ENCODE measurements around the gene THAP9.
"Not testable (repeated sequence)": the region's sequence is repeated elsewhere in the genome, so short reads cannot be mapped to it uniquely, and the experiment has no call there.

The THAP9 gene, protein sequence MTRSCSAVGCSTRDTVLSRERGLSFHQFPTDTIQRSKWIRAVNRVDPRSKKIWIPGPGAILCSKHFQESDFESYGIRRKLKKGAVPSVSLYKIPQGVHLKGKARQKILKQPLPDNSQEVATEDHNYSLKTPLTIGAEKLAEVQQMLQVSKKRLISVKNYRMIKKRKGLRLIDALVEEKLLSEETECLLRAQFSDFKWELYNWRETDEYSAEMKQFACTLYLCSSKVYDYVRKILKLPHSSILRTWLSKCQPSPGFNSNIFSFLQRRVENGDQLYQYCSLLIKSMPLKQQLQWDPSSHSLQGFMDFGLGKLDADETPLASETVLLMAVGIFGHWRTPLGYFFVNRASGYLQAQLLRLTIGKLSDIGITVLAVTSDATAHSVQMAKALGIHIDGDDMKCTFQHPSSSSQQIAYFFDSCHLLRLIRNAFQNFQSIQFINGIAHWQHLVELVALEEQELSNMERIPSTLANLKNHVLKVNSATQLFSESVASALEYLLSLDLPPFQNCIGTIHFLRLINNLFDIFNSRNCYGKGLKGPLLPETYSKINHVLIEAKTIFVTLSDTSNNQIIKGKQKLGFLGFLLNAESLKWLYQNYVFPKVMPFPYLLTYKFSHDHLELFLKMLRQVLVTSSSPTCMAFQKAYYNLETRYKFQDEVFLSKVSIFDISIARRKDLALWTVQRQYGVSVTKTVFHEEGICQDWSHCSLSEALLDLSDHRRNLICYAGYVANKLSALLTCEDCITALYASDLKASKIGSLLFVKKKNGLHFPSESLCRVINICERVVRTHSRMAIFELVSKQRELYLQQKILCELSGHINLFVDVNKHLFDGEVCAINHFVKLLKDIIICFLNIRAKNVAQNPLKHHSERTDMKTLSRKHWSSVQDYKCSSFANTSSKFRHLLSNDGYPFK

DNA sequence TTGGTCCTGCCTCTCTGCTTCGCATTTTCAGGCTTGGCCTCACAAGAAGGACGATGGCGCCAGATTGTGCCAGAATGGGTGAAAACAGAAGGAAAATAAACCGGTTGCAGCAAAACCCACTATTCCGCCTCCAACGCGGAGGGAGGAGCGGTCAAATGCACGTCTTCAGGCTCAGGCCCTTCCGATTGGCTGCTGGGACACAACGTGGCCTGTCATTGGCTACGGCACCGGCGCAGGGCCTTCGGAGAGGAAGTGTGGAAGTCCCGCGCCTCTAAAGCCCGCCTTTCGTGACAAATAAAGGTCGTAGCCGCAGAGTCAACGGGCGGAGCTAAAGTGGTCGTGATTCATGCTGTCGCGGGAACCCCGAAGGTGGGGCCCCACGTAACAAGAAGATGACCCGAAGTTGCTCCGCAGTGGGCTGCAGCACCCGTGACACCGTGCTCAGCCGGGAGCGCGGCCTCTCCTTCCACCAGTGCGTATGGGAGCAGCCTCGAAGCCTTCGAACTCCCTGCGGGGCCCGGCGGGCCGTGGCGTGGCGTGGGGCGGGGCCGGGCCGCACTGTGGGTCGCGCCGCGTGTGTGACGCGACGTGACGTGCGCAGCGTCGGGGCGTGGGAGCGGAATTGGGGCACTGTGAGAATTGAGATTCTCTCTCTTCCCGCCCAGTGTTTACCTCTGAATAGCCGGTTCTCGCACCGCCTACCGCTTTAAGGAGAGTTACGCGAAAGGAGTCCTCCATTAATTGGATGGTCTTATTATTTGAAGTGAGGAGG lies at the start of gene THAP9:
THAP9 (plus strand) TSS at position 325 of the 772 bp plus-strand sequence; CDS start at position 393, 68 bp downstream.
- DNase-seq (ENCODE audit: low read depth): peak; percentile 99

DNA sequence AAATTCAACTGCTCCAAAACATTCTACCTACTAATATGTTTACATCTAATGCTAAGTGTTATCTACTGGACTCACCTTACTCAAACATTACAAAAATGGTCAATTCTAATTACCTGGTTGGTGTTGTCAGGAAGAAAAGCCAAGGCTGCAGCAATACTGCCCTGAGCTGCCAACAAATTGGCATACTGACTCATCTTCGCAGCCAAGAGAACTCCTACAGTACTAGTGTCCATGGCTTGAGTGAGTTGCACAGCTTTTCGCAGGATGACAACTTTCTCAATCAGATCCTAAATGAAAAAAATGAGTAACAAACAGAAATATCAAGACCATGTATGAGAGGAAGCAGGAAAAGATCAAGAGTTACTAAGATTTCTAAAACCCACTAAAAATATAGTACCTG lies 49.2 kb upstream of the THAP9 start:
- no peak for DNase-seq (ENCODE audit: low read depth)

DNA sequence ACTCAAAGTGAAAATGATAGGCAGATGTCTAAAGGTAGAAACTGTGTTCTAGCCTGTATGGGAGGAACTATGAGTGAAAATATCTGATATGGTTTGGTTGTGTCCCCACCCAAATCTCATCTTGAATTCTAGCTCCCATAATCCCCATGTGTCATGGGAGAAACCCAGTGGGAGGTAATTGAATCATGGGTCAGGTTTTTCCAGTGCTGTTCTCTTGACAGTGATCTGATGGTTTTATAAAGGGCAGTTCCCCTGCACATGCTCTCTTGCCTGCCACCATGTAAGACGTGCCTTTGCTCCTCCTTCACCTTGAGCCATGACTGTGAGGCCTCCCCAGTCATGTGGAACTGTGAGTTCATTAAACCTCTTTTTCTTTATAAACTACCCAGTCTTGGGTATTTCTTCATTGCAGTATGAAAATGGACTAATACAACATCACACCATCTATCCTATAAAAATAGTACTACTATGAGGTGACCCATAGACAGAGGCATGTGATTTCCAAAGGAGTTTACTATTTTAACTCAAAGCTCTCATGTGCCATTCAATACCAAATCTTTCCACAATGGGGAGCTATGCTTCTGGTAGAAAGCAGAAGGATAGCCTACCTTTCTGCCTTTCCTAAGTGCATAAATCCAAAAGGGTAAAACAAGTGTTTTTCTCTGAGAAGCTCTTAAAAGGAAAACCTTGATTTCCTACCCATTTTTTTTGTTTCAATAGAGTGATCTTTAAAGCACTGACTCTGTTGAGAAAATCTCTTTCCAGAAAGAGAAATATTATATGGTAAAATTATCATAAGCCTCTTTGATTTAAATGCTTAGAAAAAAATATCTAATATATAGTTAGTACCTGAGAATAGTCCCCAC lies 48.4 kb upstream of the THAP9 start:
- no peak for DNase-seq (ENCODE audit: low read depth)

DNA sequence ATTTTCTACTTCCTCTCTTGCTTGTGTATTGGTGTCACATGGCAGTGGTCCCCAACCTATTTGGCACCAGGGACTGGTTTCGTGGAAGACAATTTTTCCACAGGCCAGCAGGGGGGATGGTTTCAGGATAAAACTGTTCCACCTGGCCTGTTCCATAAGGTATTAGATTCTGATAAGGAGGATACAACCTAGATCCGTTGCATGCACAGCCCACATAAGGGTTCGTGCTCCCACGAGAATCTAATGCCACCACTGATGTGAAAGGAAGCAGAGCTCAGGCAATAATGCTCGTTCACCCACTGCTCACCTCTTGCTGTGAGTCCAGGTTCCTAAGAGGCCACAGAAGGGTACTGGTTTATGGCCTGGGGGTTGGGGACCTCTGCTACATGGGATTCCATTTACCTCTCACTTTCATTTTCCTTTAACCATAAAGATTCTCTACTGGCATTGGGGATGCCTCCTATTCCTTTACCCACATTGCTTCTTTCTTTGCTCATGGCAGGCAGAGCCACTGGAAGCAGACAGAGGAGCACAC lies 47.7 kb upstream of the THAP9 start:
- no peak for DNase-seq (ENCODE audit: low read depth)

DNA sequence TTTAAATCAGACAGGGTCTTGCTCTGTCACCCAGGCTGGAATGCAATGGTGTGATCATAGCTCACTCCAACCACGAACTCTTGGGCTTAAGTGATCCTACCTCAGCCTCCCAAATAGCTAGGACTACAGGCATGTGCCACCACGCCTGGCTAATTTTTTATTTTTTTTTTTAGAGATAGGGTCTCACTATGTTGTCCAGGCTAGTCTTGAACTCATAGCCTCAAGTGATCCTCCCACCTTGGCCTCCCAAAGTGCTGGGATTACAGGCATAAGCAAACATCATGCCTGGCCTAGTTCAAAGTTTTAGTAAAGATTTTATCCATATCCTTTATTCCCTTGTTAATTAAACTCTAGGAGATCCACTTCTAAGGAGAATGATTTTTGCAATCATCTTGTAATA lies 40.0 kb upstream of the THAP9 start:
- DNase-seq (ENCODE audit: low read depth): not testable (repeated sequence)

DNA sequence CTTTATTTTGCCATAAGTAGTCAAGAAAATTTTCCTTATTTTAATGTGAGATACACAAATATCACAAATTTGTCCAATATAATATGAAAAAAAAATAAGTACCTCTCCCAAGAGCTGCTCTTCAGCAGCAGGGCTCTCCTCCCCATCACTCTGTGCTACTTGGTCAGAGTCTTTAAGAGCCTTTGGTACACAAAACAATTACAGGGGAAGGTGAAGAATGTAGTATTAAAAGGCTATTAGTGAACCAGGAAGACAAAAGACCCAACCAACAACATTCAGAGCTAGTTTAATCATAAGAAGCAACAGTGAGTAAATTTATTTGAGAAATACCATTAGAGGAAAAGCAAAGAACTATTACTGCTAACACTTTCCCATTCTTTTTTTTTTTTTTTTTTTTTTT lies 39.0 kb upstream of the THAP9 start:
- DNase-seq (ENCODE audit: low read depth): no peak

DNA sequence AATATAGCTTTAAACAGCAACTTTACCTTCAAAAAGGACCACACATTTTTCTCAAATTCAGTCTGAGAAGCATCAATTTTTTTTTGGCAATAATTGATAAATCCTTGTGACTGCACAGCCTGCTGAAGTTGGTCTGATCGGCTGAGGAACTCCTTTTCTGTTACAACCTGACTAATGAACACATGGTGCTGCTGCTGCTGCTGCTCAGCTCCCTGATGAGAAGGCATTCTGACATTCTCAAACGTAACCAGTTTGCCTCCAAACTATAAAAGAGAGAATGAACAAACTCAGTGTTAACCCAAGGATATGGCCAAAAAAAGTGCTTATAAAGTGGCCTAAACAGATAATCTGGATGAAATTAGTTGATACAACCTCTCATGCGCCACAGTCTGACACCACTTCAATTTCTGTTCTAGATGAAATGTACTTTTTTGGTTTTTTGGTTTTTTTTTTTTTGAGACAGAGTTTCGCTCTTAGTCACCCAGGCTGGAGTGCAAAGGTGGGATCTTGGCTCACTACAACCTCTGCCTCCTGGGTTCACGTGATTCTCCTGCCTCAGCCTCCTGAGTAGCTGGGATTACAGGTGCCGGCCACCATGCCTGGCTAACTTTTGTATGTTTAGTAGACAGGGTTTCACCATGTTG lies 36.1 kb upstream of the THAP9 start:
- no peak for DNase-seq (ENCODE audit: low read depth)

DNA sequence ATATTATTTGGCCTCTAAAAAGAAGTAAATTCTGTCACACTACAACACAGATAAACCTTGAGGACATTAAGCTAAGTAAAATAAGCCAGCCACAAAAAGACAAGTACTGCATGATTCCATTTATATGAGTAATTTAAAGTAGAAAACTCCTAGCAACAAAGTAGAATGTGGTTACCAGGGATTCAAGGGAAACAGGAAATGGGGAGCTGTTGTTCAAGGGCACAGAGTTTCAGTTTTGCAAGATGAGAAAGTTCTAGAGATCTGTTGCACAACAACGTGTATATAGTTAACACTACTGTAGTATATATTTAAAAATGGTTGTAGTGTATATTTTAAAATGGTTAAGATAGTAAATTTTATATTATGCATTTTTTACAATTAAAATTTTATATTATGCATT lies 34.9 kb upstream of the THAP9 start:
- no peak for DNase-seq (ENCODE audit: low read depth)

DNA sequence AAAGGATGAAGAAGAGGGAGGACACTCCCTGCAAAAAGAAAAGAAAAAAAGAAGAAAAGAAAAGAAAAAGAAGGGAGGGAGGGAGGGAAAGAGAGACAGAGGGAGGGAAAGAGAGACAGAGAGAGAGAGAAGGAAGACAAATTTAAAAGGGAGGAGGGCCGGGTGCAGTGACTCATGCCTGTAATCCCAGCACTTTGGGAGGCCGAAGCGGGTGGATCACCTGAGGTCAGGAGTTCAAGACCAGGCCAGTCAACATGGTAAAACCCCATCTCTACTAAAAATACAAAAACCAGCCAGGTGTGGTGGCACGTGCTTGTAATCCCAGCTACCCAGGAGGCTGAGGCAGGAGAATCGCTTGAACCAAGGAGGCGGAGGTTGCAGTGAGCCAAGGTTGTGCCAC lies 34.5 kb upstream of the THAP9 start:
- not testable (repeated sequence) for DNase-seq (ENCODE audit: low read depth)

DNA sequence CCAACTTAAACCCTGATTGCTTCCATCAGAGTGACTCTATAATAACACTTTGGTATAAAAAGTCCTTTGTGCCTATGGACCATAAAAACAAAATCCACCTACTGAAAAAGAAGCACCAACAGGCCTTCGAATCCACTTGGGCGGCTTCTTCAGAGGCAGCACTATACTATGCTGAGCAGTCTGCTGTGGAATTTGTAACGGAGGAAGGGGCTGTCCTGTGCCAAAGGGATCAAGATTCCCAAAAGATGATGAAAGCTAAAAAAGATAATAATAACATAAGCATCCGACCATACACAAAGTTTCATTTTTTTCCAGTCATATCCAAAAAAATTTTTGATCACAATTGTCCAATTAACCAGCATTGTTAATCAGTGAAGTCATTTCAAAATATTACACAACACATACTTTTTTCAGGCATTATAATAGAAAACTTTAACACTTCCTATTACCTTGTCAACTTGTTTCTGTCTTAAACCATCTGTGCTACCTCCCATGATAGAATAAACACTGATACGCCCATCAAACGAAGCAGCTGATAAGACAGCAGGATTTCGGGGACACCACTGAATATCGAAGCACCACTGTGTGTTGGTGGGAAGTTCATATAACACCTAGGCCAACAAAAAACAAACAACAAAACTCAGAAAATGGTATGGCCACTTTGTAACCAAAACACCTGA lies 33.7 kb upstream of the THAP9 start:
- DNase-seq (ENCODE audit: low read depth): no peak

DNA sequence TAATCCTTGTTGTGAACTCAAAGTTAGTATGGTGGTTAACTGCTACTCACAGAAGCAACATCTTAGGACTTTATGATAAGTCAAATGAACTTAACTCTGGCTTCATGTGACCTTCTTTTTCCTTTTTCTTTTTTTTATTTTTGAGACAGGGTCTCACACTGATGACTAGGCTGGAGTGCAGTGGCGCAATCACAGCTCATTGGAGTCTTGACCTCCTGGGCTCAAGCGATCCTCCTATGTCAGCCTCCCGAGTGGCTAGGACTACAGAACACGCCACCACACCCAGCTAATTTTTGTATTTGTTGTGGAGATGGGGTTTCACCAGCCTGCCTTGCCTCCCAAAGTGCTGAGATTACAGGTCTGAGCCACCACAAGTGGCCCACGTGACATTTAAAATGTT lies 32.0 kb upstream of the THAP9 start:
- no peak for DNase-seq (ENCODE audit: low read depth)

DNA sequence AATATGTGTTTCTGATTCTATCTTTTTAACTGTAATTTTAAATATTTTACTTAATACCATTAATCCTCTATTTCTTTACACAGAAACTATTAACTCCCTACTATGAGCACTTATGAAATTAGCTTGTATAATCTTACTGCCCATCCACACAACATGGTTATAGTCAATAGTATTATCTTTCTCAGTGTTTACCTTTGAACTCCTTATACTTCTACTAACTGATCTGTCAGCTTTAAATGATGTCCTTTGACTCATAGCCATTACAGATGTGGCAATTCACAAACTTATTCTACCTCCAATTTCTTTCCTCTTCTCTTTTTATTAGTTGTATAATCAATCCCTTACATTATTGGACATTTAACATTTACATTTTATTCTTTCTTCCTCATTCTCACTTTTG lies 15.1 kb upstream of the THAP9 start:
- DNase-seq (ENCODE audit: low read depth): no peak

DNA sequence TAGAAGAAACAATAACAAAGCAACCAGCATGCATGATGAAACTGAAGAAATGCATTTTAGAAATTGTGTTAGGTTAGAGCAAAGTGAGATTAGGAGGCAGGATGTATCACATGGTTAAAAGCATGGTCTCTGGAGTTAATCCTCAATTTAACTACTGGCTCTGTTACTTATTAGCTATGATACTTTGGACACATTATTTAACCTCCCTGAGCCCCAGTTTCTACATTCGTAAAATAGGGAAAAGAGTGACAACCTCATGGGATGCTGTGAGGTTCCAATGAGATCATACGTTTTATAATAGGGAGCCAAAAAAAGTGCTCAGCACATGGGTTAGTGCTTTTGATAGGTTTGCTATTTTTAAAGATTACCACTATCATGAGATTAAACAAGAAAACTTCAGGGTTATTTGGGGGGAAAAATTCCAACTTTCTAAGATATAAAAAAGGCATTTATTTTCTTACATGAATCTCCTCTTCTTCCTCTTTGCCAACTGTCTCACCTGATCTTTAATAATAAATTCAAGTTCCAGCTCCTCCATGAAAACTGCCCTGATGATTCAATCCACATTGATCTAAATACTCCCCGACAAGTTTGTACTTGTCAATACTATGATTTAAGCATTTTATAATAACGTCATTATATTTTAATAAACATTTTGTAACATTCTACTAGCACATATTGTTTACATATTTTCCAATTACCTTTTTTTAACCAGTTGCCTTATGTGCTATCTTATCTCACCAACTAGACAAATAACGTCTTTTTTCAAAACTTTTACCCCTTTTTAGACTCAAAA lies 14.2 kb upstream of the THAP9 start:
- no peak for DNase-seq (ENCODE audit: low read depth)

DNA sequence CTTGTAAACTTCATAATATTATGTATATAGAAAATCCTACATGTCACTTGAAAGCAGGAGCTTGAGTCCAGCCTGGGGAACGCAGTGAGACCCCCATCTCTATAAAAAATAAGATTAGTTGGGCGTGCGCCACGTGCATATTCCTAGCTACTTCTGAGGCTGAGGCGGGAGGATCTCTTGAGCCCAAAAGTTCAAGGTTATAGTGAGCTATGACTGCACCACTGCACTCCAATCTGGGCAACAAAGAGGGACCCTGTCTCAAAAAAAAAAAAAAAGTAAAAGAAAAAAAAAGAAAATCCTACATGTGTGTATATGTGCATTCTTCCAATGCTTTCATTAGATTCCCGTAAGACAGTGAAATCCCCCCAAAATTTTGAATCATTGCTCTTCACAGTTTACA lies 11.2 kb upstream of the THAP9 start:
- no peak for DNase-seq (ENCODE audit: low read depth)

DNA sequence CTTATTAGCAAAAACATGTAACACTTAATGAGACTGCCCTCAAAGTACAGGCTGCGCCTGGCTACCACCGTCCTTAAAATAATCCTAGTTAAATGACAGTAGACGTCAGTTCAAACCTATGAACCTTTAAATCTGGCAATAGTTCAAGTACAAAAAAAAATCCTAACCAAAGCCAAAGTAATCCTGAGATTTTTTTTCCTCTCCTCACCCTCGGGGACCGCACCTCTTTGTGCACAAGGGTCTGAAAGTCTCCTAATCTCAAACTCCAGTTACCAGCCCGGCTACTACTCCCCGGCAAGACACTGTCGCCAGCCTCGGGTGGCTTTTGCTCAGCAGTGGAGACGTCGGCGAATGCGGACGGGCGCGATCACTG lies 10.0 kb upstream of the THAP9 start:
- DNase-seq (ENCODE audit: low read depth): no peak

DNA sequence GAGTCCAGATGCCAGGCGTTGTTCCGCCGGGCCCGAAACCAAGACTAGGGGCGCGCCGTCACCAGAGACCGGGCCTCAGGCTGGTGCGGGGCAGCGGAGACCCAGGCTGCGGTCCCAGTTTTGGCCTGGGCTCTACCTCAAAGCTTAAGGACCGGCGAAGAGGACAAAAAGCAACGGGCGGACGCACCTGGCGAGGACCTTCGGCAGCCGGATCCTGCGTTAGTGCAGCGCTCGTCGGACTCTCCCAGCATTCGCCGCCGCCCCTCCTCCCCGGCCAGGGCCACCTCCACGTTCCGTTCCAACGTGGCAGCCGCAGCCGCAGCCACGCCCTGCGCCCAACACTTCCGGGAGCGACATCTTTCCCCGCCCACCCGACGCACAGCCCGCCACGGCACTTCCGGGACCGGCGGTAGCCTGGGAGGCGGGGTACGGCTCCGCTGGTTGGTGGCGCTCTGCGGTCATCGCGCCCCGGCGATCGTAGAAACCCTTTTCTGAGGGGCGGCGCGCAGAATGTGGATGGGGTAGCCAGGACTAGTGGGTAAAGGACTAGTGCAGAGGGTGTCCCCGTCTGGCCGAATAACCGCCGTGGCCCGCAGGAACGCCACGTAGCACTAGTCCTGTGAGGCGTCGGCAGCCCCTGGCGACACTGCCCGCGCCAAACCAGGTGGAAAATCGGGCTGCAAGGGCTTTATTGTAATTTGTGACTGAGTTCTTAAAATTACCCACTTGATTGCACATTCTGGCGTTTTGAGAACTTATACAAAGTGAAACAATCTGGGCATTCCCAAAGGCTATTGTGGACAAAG lies 9.4 kb upstream of the THAP9 start, which contains the start of gene SEC31A:
SEC31A (minus strand) TSS at position 253 of the 806 bp plus-strand sequence. CDS start 9,217 bp downstream, outside the sequence.
- DNase-seq (ENCODE audit: low read depth): peak; percentile 94

DNA sequence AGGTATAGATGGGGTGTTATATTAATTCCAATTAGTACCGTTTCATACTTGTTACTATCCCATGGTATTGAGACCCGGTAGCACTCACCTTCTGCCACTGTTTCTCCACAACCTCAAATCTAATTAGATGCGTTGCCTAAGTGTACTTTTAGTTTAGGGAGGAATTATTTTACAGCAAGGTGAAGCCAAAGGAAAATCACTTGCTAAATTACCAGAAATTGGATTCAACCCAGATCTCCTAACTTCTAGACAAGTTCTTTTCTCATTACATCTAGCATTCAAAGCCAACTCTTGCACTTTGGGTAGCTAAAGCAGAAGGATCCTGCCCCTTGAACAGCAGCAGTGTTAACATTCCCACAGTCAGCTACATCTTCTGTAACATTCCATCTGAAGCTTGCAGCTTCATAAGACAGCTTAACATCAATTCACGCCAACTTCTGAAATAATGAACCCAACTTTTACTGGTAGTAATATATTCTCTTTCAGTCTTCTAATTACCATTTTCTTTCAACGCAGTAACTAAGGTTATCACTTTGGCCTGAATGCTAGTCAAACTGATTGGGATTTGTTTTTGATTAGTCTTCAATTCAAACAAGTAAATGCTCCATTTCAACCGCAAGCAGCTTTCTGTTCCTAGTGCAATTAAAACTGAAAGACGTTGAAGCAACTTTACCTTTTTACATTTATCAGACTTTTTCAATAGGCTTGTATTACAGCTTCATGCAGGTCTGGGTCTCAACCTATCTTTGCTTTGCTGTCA lies 8.6 kb upstream of the THAP9 start:
- no peak for DNase-seq (ENCODE audit: low read depth)

DNA sequence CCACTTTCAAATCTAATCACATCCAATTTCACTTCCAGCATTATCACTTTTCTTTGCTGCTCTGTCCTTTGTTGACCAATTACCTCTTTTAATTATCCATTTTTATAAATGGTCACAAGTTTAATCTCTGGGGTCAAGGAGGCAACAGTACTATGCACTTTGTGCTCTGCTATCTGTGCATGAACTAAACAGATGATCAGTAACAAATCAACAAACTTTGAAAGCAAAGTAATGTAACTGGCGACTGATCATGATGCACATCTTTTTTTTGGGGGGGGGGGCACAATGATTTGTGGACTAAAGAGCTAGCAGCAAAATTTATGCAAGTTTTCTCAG lies 8.1 kb upstream of the THAP9 start:
- DNase-seq (ENCODE audit: low read depth): no peak

Measured in T-helper 22 cell (primary cell).